ENCODE measurements around the gene PRSS1.

PRSS1 gene

DNA sequence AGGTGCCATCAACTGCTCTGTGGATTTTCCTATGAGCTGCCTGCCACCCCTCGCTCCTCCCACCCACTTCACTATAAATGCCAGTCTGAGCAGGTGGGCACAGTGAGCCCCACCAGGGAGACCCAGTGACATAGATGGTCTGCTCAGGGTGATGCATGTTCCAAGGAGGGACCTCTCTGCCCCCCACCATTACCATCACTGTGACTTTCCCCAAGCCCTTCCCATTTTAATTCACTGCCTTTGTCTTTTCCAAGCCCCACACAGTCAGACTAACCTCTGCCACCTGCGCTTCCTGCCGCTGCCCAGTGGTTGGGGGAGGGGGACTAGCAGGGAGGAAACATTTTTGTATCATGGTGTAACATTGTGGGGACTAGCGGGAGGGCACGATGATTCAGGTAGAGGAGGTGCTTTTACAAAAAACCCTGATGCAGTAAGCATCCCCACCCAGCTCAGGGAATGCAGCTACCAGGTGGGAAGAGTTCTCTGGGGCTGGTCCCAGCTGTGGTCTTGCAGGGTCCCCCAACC, 46.1 kb downstream of the PRSS1 start:
- DNase-seq (ENCODE audit: low read depth), result no peak

DNA sequence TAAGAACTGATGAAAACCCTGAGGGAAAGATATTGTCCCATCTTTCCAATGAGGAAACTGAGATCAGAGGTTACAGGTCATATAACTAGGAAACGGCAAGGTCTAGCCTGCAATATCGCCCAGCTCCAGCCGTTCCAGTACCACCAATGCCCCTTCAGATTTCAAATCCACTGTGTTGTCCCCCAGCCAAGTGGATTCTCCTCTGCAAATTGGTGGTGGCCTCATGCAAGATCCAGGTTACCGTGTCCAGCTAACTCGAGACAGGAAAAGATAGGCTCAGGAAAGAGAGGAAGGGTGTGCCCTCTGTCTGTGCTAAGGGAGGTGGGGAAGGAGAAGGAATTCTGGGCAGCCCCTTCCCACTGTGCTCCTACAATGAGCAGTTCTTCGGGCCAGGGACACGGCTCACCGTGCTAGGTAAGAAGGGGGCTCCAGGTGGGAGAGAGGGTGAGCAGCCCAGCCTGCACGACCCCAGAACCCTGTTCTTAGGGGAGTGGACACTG, 46.8 kb downstream of the PRSS1 start:
- no peak for DNase-seq (ENCODE audit: low read depth)

DNA sequence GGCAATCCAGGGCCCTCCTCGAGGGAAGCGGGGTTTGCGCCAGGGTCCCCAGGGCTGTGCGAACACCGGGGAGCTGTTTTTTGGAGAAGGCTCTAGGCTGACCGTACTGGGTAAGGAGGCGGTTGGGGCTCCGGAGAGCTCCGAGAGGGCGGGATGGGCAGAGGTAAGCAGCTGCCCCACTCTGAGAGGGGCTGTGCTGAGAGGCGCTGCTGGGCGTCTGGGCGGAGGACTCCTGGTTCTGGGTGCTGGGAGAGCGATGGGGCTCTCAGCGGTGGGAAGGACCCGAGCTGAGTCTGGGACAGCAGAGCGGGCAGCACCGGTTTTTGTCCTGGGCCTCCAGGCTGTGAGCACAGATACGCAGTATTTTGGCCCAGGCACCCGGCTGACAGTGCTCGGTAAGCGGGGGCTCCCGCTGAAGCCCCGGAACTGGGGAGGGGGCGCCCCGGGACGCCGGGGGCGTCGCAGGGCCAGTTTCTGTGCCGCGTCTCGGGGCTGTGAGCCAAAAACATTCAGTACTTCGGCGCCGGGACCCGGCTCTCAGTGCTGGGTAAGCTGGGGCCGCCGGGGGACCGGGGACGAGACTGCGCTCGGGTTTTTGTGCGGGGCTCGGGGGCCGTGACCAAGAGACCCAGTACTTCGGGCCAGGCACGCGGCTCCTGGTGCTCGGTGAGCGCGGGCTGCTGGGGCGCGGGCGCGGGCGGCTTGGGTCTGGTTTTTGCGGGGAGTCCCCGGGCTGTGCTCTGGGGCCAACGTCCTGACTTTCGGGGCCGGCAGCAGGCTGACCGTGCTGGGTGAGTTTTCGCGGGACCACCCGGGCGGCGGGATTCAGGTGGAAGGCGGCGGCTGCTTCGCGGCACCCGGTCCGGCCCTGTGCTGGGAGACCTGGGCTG, 47.5 kb downstream of the PRSS1 start:
- DNase-seq (ENCODE audit: low read depth), result no peak

DNA sequence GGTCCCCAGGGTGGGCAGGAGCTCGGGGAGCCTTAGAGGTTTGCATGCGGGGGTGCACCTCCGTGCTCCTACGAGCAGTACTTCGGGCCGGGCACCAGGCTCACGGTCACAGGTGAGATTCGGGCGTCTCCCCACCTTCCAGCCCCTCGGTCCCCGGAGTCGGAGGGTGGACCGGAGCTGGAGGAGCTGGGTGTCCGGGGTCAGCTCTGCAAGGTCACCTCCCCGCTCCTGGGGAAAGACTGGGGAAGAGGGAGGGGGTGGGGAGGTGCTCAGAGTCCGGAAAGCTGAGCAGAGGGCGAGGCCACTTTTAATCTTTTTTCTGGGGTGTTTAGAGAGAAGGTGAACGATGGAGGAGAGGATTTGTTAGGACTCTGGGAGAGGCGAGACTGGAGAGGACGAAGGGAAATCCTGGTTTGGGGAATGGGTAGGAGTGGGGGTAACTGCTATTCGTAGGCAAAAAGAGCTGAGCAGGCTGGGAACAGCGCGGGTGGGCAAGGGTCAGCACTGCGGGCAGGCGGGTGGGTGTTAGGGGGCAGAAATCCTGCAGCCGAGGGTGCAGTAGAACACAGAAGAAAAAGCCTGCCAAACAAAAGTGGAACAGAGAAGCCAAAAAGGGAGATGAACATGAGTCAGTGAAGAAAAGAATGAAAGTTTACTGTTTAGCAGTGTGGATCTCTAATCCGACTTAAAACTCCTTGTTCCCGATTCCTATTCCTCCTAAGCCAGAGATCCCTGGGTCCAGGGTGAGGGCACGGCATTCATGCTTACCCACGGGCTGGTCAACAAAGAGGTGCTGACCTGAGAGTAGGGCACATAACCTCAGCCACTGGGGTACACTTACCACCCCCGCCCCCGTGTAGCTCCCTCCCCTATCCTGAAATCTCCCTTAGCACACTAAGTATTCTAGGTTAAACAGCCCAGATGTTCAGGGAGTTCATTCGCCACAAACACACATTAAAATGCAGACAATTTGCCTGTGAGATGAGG, 48.4 kb downstream of the PRSS1 start:
- DNase-seq (ENCODE audit: low read depth), result no peak

DNA sequence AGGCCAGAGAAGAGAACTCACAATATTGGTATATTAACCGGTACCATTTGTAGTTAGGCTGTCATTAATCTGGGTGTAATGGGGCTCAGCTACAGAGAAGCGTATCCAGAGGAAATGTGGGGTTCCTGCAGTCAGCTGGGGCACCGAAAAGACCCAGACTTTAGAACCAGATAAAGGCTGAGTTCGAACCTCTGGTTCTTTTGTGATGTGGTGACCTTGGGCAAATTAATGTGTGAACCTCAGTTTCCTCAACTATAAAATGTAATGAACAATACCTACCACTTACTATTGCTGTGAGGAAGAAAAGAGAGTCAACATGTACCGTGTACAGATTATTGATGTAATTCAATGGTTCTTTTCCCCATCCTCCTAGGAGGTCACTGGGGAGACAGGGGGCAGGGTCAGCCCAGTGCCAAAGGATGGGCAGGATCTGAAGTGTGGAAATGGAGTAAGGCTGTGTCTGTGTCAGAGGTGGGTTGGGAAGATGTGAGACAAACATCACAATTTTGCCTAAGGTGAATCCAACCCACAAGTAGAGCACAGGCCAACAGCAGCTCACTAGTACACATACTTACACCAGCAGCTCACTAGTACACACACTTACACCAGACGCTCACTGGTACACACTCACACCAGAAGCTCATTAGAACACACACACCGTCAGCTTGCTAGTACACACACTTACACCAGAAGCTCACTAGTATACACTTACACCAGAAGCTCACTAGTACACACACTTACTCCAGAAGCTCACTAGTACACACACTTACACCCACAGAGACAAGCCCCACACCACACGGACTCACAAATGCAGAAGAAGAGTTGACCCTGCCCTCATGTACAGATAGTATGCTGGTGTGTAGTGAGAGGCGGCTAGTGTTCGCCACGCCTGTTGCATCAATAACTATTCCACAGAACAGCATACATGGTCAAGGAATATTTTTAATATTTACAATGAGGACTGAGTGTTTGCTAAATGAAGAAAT, 49.5 kb downstream of the PRSS1 start:
- no peak for DNase-seq (ENCODE audit: low read depth)

DNA sequence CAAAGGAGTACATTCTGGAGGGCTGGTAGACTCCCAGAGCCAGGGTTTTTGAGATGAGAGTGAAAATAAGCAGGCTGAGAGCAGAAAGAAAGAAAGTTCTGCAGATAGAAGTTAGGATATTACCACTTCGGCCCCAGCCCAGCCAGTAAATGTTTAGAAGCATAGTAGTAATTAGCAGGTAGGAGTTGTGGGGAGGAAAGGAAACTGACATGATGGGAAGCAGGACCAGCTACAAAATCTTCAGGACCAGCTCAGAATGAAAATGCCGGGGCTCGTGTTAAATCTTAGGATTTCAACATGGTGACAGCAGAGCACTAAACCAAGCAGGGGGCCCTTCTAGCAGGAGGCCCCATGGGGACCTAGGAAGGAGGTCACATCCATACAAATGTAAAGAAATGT, 50.2 kb downstream of the PRSS1 start:
- DNase-seq (ENCODE audit: low read depth), result no peak

DNA sequence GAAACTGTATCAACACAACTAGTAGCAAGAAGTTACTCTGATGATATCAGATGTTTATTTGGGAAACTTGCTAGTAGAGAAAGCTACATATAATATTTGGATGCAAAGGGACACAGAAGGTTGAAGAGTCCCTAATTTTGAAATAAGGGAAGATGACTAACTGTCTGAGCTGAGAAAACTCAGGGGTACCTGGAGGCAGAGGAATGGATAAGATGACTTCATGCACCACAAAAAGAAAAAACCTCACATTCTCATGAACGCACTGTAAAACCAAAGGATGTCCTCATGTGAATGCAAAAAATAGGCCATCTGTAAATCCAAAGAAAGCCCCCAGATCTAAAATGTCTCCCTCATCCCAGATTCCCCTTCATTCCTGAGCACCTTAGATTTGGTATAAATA, 50.8 kb downstream of the PRSS1 start:
- DNase-seq (ENCODE audit: low read depth), result no peak

DNA sequence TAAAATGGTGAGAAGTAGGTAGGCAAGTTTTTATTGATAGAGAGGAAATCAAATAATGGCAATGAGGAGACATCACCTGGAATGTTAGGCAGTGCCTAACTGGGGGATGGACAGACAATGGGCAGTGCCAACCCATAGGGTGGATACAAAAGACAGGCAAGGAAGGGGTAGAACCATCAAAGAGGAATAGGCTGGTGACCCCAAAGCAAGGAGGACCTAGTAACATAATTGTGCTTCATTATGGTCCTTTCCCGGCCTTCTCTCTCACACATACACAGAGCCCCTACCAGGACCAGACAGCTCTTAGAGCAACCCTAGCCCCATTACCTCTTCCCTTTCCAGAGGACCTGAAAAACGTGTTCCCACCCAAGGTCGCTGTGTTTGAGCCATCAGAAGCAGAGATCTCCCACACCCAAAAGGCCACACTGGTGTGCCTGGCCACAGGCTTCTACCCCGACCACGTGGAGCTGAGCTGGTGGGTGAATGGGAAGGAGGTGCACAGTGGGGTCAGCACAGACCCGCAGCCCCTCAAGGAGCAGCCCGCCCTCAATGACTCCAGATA, 51.5 kb downstream of the PRSS1 start:
- DNase-seq (ENCODE audit: low read depth), result no peak

DNA sequence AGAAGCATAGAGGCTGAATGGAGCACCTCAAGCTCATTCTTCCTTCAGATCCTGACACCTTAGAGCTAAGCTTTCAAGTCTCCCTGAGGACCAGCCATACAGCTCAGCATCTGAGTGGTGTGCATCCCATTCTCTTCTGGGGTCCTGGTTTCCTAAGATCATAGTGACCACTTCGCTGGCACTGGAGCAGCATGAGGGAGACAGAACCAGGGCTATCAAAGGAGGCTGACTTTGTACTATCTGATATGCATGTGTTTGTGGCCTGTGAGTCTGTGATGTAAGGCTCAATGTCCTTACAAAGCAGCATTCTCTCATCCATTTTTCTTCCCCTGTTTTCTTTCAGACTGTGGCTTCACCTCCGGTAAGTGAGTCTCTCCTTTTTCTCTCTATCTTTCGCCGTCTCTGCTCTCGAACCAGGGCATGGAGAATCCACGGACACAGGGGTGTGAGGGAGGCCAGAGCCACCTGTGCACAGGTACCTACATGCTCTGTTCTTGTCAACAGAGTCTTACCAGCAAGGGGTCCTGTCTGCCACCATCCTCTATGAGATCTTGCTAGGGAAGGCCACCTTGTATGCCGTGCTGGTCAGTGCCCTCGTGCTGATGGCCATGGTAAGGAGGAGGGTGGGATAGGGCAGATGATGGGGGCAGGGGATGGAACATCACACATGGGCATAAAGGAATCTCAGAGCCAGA, 52.5 kb downstream of the PRSS1 start:
- no peak for DNase-seq (ENCODE audit: low read depth)

DNA sequence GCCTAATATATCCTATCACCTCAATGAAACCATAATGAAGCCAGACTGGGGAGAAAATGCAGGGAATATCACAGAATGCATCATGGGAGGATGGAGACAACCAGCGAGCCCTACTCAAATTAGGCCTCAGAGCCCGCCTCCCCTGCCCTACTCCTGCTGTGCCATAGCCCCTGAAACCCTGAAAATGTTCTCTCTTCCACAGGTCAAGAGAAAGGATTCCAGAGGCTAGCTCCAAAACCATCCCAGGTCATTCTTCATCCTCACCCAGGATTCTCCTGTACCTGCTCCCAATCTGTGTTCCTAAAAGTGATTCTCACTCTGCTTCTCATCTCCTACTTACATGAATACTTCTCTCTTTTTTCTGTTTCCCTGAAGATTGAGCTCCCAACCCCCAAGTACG, 53.0 kb downstream of the PRSS1 start:
- DNase-seq (ENCODE audit: low read depth), result no peak

All from activated T-cell treated with anti-CD3 and anti-CD28 coated beads for 48 hours (primary cell).